GM18519 (cell line): Measurements from ENCODE around the gene TBC1D2.

Source experiments
- ATAC-seq: cut with Tn5 transposase; IDR thresholded peaks from one replicate; pipeline ENCODE4 v1.9.1; 2021; ENCODE audit warnings: mild to moderate bottlenecking, moderate library complexity; ENCODE audit not compliant: unreplicated experiment, low FRiP score

Gene TBC1D2

DNA sequence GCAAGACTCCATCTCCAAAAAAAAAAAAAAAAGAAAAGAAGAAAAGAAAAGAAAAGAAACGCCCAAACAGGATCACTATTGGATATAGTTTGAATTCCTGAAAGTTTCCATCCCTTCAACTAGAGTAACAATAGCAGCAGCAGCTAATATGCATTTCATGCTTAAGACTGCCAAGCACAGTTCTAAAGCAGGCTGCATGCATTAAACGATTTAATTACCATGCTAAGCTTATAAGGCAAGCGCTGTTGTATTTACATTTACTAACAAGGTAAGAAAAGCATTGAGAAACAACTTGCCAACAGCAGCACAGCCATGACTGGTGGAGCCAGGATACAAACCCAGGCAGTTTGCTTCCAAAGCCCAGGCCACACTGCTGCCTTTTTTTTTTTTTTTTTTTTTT is 13.0 kb downstream of the TBC1D2 start:
- no peak for ATAC-seq

GRCh38 chr9:98241357-98242300 is 13.8 kb downstream of the TBC1D2 start:
- ATAC-seq, result no peak

DNA sequence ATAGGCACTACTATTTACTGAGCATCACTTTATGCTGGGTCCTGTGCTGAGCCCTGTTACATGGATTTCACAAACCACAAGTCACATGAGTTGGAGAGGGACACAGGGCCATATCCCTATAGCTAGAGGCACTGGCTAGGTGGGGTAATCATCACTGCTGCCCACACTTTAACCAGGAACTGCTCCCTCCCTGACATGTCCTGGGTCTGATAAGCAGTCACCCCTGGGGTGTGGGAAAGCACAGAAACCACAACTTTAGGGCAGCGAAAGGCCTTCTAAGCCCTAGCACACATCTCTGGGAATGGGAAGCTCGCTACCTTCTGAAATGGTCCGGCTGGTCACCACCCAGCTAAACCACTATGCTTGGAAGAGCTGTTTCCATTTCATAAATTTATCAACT is 15.0 kb downstream of the TBC1D2 start:
- no peak for ATAC-seq

- ATAC-seq, result no peak
Observed at GRCh38 chr9:98236901-98237487, 18.5 kb downstream of the TBC1D2 start.

DNA sequence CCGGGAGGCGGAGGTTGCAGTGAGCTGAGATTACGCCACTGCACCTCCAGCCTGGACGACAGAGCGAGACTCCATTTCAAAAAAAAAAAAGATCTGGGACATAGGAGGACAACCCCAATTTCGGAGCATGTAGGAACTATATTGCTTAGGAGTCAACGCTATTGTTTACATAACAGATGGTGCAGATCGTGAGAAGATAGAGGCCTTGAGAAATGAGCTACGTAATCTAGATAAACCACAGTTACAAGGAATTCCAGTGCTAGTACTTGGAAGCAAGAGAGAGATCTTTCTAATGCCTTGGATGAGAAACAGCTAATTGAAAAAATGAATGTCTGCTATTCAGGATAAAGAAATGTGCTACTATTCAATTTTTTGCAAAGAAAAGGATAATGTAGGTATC is 20.3 kb downstream of the TBC1D2 start:
- no peak for ATAC-seq

DNA sequence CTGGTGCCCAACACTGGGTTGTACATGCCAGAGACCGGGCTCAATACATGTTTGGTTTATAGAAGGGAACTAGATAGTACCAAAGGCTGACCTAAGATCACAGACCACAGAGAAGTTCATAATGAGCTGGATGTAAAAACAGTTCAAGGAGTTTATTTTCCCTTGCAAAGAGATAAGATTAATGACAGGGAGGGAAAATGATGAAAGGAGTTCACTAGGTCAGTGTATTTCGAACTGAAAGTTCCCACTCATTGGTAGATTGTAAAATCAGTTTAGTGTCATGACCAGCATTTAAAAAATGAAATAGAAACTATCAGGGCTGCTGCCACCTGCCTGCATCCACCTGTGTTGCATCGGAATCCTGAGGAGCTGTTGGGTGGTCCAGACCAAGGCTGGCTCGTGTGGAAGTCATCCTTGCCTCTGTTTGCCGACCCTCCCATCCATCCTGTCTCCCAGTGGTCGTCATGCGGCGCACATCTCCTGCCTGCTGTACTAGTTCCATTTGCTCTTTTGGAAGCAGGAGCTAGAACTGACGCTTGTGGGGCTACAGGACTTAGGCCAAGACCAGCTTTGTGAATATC is 21.1 kb downstream of the TBC1D2 start:
- ATAC-seq, result no peak

DNA sequence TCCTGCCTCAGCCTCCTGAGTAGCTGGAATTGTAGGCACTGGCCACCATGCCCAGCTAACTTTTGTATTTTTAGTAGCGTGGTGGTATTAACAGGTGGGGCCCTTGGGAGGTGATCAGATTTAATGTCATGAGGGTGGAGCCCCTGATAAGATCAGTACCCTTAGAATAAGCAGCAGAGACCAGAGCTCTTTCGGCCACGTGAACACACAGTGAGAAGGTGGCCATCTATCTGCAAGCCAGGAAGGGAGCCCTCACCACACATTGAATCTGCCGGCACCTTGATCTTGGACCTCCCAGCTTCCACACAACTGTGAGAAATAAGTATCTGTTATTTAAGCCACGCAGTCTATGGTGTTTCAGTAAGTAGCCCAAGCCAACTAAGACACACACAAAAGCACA is 22.5 kb downstream of the TBC1D2 start:
- ATAC-seq, result no peak

DNA sequence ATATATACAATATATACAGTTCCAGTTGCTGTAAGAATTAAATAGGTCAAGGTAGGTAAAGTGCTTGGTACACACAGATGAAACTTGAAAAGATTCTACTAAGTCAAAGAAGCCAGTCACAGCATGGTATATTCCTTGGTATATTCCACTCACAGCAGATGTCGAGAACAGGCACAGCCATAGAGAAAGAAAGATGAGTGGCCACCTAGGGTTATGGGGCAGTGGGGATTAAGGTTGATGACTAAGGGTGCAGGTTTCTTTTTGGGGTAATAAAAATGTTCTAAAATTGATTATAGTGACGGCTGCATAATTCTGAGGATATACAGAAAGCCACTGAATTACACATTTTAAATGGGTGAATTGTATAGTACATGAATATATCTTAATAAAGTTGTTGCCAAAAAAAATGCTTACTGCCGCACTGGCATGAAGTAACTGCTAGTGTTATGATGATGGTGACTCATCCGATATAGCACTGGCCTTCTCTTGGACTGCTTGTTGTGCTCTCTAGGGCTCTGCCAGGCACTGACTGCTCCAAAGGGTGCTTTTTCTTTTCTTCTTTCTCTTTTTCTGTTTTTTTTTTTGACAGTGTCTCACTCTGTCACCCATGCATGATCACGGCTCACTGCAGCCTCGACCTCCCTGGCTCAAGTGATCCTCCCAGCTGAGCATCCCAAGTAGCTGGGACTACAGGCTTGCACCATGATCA is 23.5 kb downstream of the TBC1D2 start:
- ATAC-seq, result no peak

- no peak for ATAC-seq
Observed at GRCh38 chr9:98230789-98231188, 24.7 kb downstream of the TBC1D2 start.

GRCh38 chr9:98230304-98230703 is 25.1 kb downstream of the TBC1D2 start:
- no peak for ATAC-seq

DNA sequence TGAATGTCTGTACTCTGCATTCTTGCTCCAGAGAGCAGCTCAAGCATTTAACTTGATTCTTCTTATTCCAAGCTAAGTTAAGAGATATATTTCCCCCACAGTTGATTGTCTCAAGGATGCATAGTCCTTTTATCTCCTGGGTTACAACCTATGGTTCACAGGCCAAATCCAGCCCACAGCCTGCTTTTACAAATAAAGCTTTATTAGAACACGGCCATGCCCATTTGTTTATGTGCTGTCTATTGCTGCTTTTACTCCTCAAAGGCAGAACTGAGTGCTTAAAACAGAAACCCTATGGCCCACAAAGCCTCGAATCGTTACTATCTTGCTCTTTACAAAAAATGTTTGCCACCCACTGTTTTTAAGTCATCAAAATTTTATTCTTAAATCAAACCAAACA is 25.8 kb downstream of the TBC1D2 start:
- ATAC-seq, result no peak

- no peak for ATAC-seq
Observed at GRCh38 chr9:98229090-98229395, 26.4 kb downstream of the TBC1D2 start.

DNA sequence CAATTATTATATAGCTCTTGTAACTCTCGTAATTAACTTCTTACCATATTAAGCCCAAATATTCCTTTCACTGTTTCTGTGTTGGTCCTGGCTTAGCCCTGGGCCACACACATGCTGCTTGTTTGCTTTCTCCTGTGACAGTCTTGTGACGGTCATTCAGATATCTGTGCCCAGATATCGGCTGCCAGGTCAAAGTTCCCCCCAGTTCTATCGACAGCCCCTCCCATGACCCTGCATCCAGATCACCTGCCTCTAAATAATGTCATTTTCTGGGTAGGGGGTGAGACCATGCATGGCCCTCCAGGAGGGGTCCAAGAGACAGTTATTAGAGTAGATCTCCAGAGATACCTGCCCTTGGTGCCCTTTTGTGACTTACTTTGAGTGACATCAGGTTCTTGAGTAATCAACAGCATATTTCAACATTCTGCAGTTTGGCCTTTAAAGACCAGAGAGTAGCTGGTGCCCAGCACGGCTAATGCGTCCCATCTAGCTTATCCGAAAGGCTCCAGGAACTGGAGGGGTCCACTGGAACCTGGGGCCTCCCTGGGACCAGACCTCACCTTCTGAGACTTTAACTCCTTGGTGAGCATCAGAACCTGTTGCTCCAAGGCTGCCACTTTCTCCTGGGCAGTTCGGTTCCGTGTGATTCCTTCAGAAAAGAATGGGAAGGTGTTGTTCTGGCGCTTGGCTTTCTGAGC is 26.9 kb downstream of the TBC1D2 start:
- ATAC-seq, result no peak

GRCh38 chr9:98227883-98228282 is 27.6 kb downstream of the TBC1D2 start:
- no peak for ATAC-seq

- no peak for ATAC-seq
Observed at GRCh38 chr9:98226957-98227356, 28.5 kb downstream of the TBC1D2 start.

- no peak for ATAC-seq
Observed at GRCh38 chr9:98226516-98226915, 28.9 kb downstream of the TBC1D2 start.

GRCh38 chr9:98225015-98225442 is 30.4 kb downstream of the TBC1D2 start:
- no peak for ATAC-seq

GRCh38 chr9:98222885-98223691 is 32.4 kb downstream of the TBC1D2 start:
- ATAC-seq, result no peak

GRCh38 chr9:98220911-98221310 is 34.5 kb downstream of the TBC1D2 start:
- ATAC-seq, result no peak
